H1 (cell line): ENCODE measurements around the gene PXMP4. TPM values are rescaled to one million over a fixed set of nuclear protein-coding genes. Genes with fewer than 3 reads are reported as not detected.

Experiments
- CTCF ChIA-PET: fragments of 300-600 bp; sonication (Branson Sonifier 250); formaldehyde crosslinking; loops from one replicate; lab custom pipeline; 2021; ENCODE audit not compliant: partially characterized antibody; lab: Charles Lee
- POLR2A ChIA-PET: fragments of 300-600 bp; sonication (Branson Sonifier 250); formaldehyde crosslinking; loops from one replicate; lab custom pipeline; 2021; ENCODE audit warnings: inconsistent platforms; ENCODE audit not compliant: partially characterized antibody; lab: Charles Lee
- DNase-seq, 2 experiments: peaks; one replicate each; pipeline versions ENCODE4 v3.0.0 to v3.0.0-alpha.2; 2010 to 2022; ENCODE audit warnings: low spot score in 2 of 2, low read depth in 1 of 2, mixed read lengths in 1 of 2
- FAIRE-seq: peaks from 2 replicates; lab custom pipeline; 2011; peaks lifted over from hg19 to GRCh38; lab: Jason Lieb, UNC
- H2AFZ ChIP-seq: 2 replicates; pipeline ENCODE4 v1.8.1; 2012; ENCODE audit warnings: low read length, inconsistent platforms
- H2AK5ac ChIP-seq: 2 replicates; pipeline ENCODE4 v1.6.1; 2013; ENCODE audit warnings: low read depth, low read length
- H2BK120ac ChIP-seq: replicated peaks from 2 replicates; pipeline ENCODE3; 2013; ENCODE audit warnings: low read depth, low read length, inconsistent platforms
- H2BK12ac ChIP-seq: 2 replicates; pipeline ENCODE4 v1.6.1; 2013; ENCODE audit warnings: low read depth, low read length
- H2BK15ac ChIP-seq: 2 replicates; pipeline ENCODE4 v1.6.1; 2013; ENCODE audit warnings: low read length
- H2BK20ac ChIP-seq: 2 replicates; pipeline ENCODE4 v1.6.1; 2013; ENCODE audit warnings: low read length
- H2BK5ac ChIP-seq: 2 replicates; pipeline ENCODE4 v1.6.1; 2013; ENCODE audit warnings: low read depth, low read length
- H3K14ac ChIP-seq: 2 replicates; pipeline ENCODE4 v1.6.1; 2013; ENCODE audit warnings: inconsistent platforms; ENCODE audit not compliant: insufficient read length
- H3K18ac ChIP-seq: 2 replicates; pipeline ENCODE4 v1.6.1; 2013; ENCODE audit warnings: low read length; ENCODE audit errors: extremely low read depth
- H3K23ac ChIP-seq: 2 replicates; pipeline ENCODE4 v1.6.1; 2013; ENCODE audit warnings: inconsistent platforms; ENCODE audit not compliant: insufficient read length
- H3K23me2 ChIP-seq: 2 replicates; pipeline ENCODE4 v1.6.1; 2013; ENCODE audit warnings: low read depth, low read length
- H3K27ac ChIP-seq: 2 replicates; pipeline ENCODE4 v1.6.1; 2011; ENCODE audit warnings: low read depth, low read length, inconsistent platforms
- H3K27me3 ChIP-seq, 4 experiments: replicated peaks in 1 of 4; 1 replicate in 1 of 4; 2 replicates in 3 of 4; pipeline versions ENCODE4 v1.6.1 to v1.8.1; 2011 to 2013; ENCODE audit warnings: low read length in 3 of 4, mild to moderate bottlenecking in 3 of 4, inconsistent platforms in 2 of 4, mixed read lengths in 2 of 4, moderate library complexity in 1 of 4; ENCODE audit not compliant: control insufficient read depth in 3 of 4, insufficient read depth in 3 of 4; ENCODE audit errors: extremely low read depth in 1 of 4
- H3K36me3 ChIP-seq, 4 experiments: 2 replicates each; pipeline versions ENCODE4 v1.6.1 to v1.8.1; 2011 to 2013; ENCODE audit warnings: mild to moderate bottlenecking in 4 of 4, low read length in 3 of 4, moderate library complexity in 2 of 4, control low read depth in 1 of 4, inconsistent platforms in 1 of 4; ENCODE audit not compliant: insufficient read depth in 4 of 4, control insufficient read depth in 2 of 4
- H3K4ac ChIP-seq: replicated peaks from 2 replicates; pipeline ENCODE3; 2013; ENCODE audit warnings: low read length, low read depth, mixed read lengths, inconsistent platforms; ENCODE audit not compliant: insufficient read length
- H3K4me1 ChIP-seq, 4 experiments: replicated peaks in 1 of 4; 1 replicate in 1 of 4; 2 replicates in 3 of 4; pipeline versions ENCODE4 v1.6.1 to v1.8.1; 2011 to 2013; ENCODE audit warnings: low read length in 3 of 4, inconsistent platforms in 2 of 4, mixed read lengths in 1 of 4; ENCODE audit not compliant: insufficient read depth in 4 of 4, control insufficient read depth in 3 of 4
- H3K4me2 ChIP-seq, 2 experiments: 2 replicates each; pipeline versions ENCODE4 v1.6.1 to v1.8.1; 2011 to 2013; ENCODE audit warnings: low read depth in 2 of 2, low read length in 2 of 2, control low read depth in 1 of 2, inconsistent platforms in 1 of 2, mild to moderate bottlenecking in 1 of 2; ENCODE audit not compliant: insufficient read depth in 1 of 2
- H3K4me3 ChIP-seq, 4 experiments: fragments of 200-600, 300-600 bp in 1 of 4; sonication (generic), shearing (Covaris generic), sonication (Bioruptor Twin) in 1 of 4; 2 replicates each; pipeline versions ENCODE4 v1.5.1 to v1.8.1; 2011 to 2016; ENCODE audit warnings: low read length in 4 of 4, low read depth in 3 of 4, control low read depth in 2 of 4, inconsistent platforms in 2 of 4, mild to moderate bottlenecking in 2 of 4, mixed read lengths in 1 of 4, moderate library complexity in 1 of 4; ENCODE audit not compliant: insufficient read depth in 2 of 4; ENCODE audit errors: extremely low read depth in 1 of 4
- H3K56ac ChIP-seq: replicated peaks from 2 replicates; pipeline ENCODE3; 2013; ENCODE audit warnings: low read depth, mild to moderate bottlenecking, mixed read lengths, low read length, inconsistent platforms; ENCODE audit not compliant: insufficient read length
- H3K79me1 ChIP-seq: 2 replicates; pipeline ENCODE4 v1.6.1; 2013; ENCODE audit warnings: low read depth, low read length, control low read depth
- H3K79me2 ChIP-seq, 2 experiments: 2 replicates each; pipeline versions ENCODE4 v1.6.1 to v1.8.1; 2012 to 2013; ENCODE audit warnings: low read length in 2 of 2, mild to moderate bottlenecking in 2 of 2, inconsistent platforms in 1 of 2; ENCODE audit not compliant: insufficient read depth in 2 of 2, control insufficient read depth in 1 of 2
- H3K9ac ChIP-seq, 4 experiments: replicated peaks in 1 of 4; 1 replicate in 1 of 4; 2 replicates in 3 of 4; pipeline versions ENCODE4 v1.6.1 to v1.8.1; 2011 to 2013; ENCODE audit warnings: low read depth in 3 of 4, low read length in 3 of 4, control low read depth in 2 of 4, mild to moderate bottlenecking in 2 of 4, moderate library complexity in 2 of 4, inconsistent platforms in 1 of 4; ENCODE audit errors: extremely low read depth in 1 of 4
- H3K9me3 ChIP-seq, 2 experiments: 2 replicates each; pipeline versions ENCODE4 v1.6.1 to v1.8.1; 2012 to 2013; ENCODE audit warnings: mild to moderate bottlenecking in 2 of 2, moderate library complexity in 2 of 2, control low read depth in 1 of 2, inconsistent platforms in 1 of 2, low read depth in 1 of 2, low read length in 1 of 2, mixed read lengths in 1 of 2; ENCODE audit not compliant: insufficient read depth in 2 of 2
- H4K20me1 ChIP-seq, 2 experiments: replicated peaks in 1 of 2; 2 replicates each; pipeline versions ENCODE3 to v1.8.1; 2011 to 2013; ENCODE audit warnings: inconsistent platforms in 2 of 2, low read length in 2 of 2, mild to moderate bottlenecking in 1 of 2; ENCODE audit not compliant: insufficient read depth in 2 of 2, control insufficient read depth in 1 of 2
- H4K5ac ChIP-seq: 2 replicates; pipeline ENCODE4 v1.6.1; 2013; ENCODE audit warnings: low read length, low read depth, mixed read lengths, inconsistent platforms; ENCODE audit not compliant: insufficient read length
- H4K8ac ChIP-seq: 2 replicates; pipeline ENCODE4 v1.8.0; 2013; ENCODE audit warnings: mild to moderate bottlenecking, moderate library complexity, low read length, inconsistent platforms; ENCODE audit not compliant: insufficient read depth; ENCODE audit errors: extremely low read depth
- H4K91ac ChIP-seq: replicated peaks from 2 replicates; pipeline ENCODE3; 2013; ENCODE audit warnings: low read length, mixed read lengths, inconsistent platforms; ENCODE audit not compliant: insufficient read length
- CHD1 ChIP-seq: IDR thresholded peaks from 2 replicates; pipeline ENCODE4 v1.6.1; 2012; ENCODE audit warnings: low read depth, low read length, improper control_type of control experiment
- E2F6 ChIP-seq: IDR thresholded peaks from 2 replicates; pipeline ENCODE4 v1.6.1; 2012; ENCODE audit warnings: inconsistent platforms
- EZH2 ChIP-seq: fragments of 200-600 bp; sonication (generic); IDR thresholded peaks from 2 replicates; pipeline ENCODE4 v1.7.1; 2012; ENCODE audit warnings: low read depth, mild to moderate bottlenecking, moderate library complexity, low read length, inconsistent platforms; ENCODE audit not compliant: severe bottlenecking
- JUN ChIP-seq: IDR thresholded peaks from 2 replicates; pipeline ENCODE4 v1.6.1; 2011; ENCODE audit warnings: low read depth, mild to moderate bottlenecking, improper control_type of control experiment, low read length
- MAX ChIP-seq: IDR thresholded peaks from 2 replicates; pipeline ENCODE4 v1.6.1; 2012; ENCODE audit warnings: inconsistent platforms
- POLR2A ChIP-seq, 2 experiments: IDR thresholded peaks; 1 replicate in 1 of 2; 2 replicates in 1 of 2; pipeline ENCODE4 v1.6.1; 2011; ENCODE audit warnings: low read depth in 2 of 2, low read length in 2 of 2, mild to moderate bottlenecking in 2 of 2; ENCODE audit errors: control extremely low read depth in 1 of 2
- POLR2AphosphoS5 ChIP-seq: IDR thresholded peaks from 2 replicates; pipeline ENCODE4 v1.6.1; 2011; ENCODE audit warnings: low read depth, low read length
- SIX5 ChIP-seq: IDR thresholded peaks from 2 replicates; pipeline ENCODE4 v1.6.1; 2011; ENCODE audit warnings: mild to moderate bottlenecking, low read depth, low read length
- WGBS, 2 experiments: shearing (Covaris generic) in 1 of 2; methylation state at CpG; one replicate each; pipeline versions ENCODE4 v1.1.6 to v1.1.7; 2013 to 2015; ENCODE audit warnings: low lambda C conversion rate in 2 of 2, mixed read lengths in 2 of 2, inconsistent platforms in 1 of 2, low coverage in 1 of 2, missing lambda C conversion rate in 1 of 2; ENCODE audit not compliant: insufficient replicate concordance in 2 of 2, insufficient coverage in 1 of 2, insufficient read length in 1 of 2; ENCODE audit errors: extremely low coverage in 1 of 2, missing lambda C conversion rate in 1 of 2; 5-methylcytosine and 5-hydroxymethylcytosine counted together
- polyA plus RNA-seq, 7 experiments: library from polyadenylated mRNA; depleted of rRNA in 3 of 7; stranded (reverse) in 5 of 7; unstranded in 2 of 7; fragments of >200 nt in 5 of 7; fragments of 200-250 nt in 2 of 7; gene quantifications; 1 replicate in 5 of 7; 2 replicates in 1 of 7; 4 replicates in 1 of 7; pipeline versions ENCODE4 v1.2.1 to v1.2.3, GENCODE V29; 2011 to 2013; ENCODE audit warnings: missing spikeins in 2 of 7, mixed read lengths in 2 of 7
- total RNA-seq: library from RNA; stranded (reverse); fragmentation: NEBNext Ultra II Directional; extraction: Animal tissue kit (Norgen Biotek cat#: 25700); gene quantifications from 2 replicates; pipeline ENCODE4 v1.2.1, GENCODE V29; 2021

Gene PXMP4
- total and polyA plus RNA-seq, 2 of the 8 experiments (the other 6 are each of a cell fraction or from before 2014, with no cell fraction given), result 3.3 to 3.4 TPM

- Histone ChIP-seq H2AK5ac (no peak overlapping the region), H3K27ac (no peak overlapping the region)
- no peak for TF ChIP-seq SIX5
- TF ChIP-seq MAX, result no peak
- TF ChIP-seq POLR2A (IDR thresholded peaks at IDR 0.05; ENCODE audit: control extremely low read depth in 1 of 2, low read depth in 2 of 2, low read length in 2 of 2), result 0 out of 3 replicates have a peak, but pooled peaks of 1 of the 2 experiments have one; percentile 42
- TF ChIP-seq E2F6, result no peak
- no peak for TF ChIP-seq JUN
- TF ChIP-seq CHD1, result no peak
- TF ChIP-seq EZH2, result no peak
- 0 out of 2 replicates have a peak, but pooled peaks have one; percentile 11 for TF ChIP-seq POLR2AphosphoS5
- TF ChIP-seq, all 59 proteins: peak for 2
- Histone ChIP-seq H3K79me2 (no peaks in the 10 kb centered on the region), H4K20me1 (no peaks in the 10 kb centered on the region), H2AFZ (no peak overlapping the region), H3K4me1 (peaks cover 0 to 11% (median 1%) of the 10 kb centered on the region in 4 experiments; a peak in 4 of 7 replicates), H3K18ac (no peak overlapping the region), H2BK5ac (no peak overlapping the region), H4K5ac (no peak overlapping the region), H3K36me3 (peaks cover 0 to 10% (median 0%) of the 10 kb centered on the region in 4 experiments; a peak in 2 of 8 replicates), H3K4me2 (no peak overlapping the region), H2BK20ac (no peak overlapping the region), H2BK15ac (0 out of 2 replicates have a peak overlapping the region, but pooled peaks have one; percentile 29), H3K9me3 (no peaks in the 10 kb centered on the region), H3K4ac (no peak overlapping the region), H3K79me1 (no peaks in the 10 kb centered on the region), H3K23me2 (no peaks in the 10 kb centered on the region), H3K9ac (no peak overlapping the region), H3K27me3 (no peaks in the 10 kb centered on the region), H4K8ac (no peak overlapping the region; the same call in 1 of the 2 replicates), H3K23ac (no peak overlapping the region), H2BK12ac (no peak overlapping the region), H3K56ac (peak overlapping the region; percentile 25), H3K4me3 (no peak overlapping the region), H4K91ac (no peak overlapping the region), H3K14ac (no peak overlapping the region), H2BK120ac (no peak overlapping the region)
- 86% methylated on average over 14 of the region's 14 CpGs; no CpG with 5 or more reads in 1 of the 2 experiments for WGBS, 2 experiments
- ChIA-PET CTCF (interaction anchor here (0.8 to 5.0 kb wide), 11 partner anchors 10 to 269 kb away, joined by 3 to 31 read pairs (median 4); partner anchors contain the start of gene ACTL10), POLR2A (interaction anchor here (1.2 to 4.7 kb wide), 4 partner anchors 11 to 211 kb away, joined by 5 to 63 read pairs (median 6); partner anchors contain the start of genes ACTL10 and SNTA1)
- DNase-seq (no peak), FAIRE-seq (no peak)
Measured at GRCh38 chr20:33654680-33655161, 65.4 kb downstream of the PXMP4 start.
